Right hindlimb (tissue), 1 donor: Measurements from ENCODE around the gene GRWD1.

ENCODE experiments used
- DNase-seq: peaks from one replicate; pipeline ENCODE4 v3.0.0-alpha.2; 2018

GRWD1 gene

DNA sequence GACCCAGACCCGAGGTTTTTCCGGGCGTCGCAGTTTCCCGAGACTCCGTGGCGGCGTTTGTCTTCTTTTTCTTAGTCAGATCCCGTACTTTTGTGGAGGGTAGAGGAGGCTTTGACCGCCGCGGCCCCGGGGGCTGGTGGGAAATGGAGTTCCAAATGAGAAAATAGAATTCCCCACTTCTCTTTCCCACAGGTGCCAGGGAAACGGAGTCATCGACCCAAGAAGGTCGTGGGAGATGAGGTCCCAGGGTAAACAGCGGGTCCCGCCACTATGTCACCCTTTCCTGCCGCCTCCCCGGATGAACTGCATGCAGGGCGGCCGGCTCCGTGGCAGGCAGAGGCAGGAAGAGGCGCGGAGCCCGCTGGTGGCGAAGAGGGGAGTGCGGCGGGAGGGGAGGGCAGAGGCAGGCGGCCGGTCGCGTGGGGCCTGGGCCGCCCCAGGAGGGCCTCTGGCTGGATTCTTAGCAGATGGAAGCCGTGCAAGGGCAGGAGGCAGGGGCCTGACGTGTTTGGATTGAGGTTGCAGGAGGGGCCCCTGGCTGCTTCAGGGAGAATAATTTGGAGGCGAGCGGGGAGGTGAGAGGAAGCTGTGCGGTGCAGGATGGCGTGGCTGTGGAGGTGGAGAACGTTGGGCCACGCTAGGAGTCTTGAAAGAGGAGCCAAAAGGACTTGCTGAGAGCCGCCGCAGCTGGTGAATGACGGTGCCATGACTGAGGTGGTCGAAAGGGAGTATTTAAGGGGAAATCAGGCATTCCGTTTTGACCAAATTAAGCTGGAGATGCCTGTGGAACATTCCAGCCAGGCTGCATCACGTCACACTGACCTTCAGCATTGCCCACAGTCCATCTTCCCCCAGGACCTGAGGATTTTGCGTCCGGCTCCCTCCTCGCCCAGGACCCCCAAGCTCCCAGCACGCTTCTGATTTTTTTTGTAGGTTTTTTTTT lies 35.0 kb downstream of the GRWD1 start:
- peak; percentile 74 for DNase-seq

DNA sequence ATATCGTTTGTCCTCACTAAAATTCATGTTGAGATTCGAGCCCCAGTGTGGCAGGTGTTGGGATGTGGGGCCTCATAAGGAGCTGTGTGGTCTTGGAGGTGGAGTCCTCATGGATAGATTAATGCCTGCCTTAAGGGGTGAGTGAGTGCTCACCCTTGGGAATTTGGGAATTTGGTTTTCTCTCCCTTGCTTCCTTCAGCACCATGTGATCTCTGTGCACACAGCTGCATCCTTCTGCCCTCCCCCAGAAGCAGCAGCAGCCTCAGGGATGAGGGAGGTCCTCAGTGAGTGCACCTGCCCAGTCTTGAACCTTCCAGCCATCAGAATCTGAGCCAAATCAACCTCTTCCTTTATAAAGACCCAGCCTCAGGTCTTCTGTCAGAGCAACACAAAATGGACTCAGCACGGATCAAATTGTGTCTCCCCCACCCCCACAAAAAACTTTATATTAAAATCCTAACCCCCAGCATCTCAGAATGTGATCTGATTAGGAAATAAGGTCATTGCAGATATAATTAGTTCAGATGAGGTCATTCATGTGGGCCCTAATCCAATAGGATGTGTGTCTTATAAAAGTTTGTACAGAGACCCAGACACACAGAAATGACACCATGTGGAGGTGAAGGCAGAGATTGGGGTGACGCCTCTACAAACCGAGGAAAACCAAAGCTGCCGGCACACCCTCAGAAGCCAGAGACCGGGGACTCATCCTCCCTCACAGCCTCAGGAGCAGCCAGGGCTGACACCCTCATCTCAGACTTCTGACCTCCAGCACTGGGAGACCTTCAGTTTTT lies 36.3 kb downstream of the GRWD1 start:
- no peak for DNase-seq

DNA sequence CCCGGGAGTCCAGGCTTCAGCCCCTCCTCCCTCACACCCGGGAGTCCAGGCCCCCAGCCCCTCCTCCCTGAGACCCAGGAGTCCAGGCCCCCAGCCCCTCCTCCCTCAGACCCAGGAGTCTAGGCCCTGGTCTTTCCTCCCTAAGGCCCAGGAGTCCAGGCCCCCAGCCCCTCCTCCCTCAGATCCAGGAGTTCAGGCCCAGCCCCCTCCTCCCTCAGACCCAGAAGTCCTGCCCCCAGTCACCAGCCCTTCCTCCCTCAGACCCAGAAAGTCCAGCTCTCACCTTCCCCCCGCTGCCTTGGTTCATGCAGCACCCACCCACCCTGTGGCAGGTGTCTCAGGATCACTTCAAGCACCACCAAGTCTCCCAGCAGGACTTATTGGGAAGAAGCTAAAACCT lies 37.5 kb downstream of the GRWD1 start:
- no peak for DNase-seq

DNA sequence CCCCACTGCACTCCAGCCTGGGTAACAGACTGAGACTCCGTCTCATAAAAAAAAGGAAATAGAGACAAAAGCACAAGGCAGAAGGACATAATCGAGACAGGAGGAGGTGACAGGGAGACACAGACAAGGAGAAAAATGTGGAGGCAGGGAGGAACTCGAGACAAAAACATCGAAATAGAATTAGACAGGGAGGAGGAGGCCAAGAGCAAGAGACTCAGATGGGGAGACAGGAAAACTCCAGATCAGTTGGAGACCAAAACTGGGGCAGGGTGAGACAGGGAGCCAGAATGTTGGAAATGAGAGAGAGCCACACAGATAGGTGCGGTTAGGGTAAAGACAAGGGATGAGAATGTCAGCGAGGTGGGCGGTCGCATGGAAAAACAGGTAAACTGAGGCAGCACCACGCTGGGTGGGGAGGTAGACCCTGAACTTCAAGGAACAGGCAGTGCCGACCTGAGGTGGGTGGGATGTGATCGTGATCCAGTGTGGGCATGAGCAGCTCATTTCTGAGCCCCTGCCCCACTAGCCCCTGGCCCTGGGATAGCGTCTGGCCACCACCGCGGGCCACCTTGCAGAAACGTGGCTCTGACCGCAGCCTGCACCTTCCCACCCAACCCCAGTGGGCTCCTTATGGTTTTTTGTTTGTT lies 38.6 kb downstream of the GRWD1 start:
- DNase-seq: peak; percentile 8

DNA sequence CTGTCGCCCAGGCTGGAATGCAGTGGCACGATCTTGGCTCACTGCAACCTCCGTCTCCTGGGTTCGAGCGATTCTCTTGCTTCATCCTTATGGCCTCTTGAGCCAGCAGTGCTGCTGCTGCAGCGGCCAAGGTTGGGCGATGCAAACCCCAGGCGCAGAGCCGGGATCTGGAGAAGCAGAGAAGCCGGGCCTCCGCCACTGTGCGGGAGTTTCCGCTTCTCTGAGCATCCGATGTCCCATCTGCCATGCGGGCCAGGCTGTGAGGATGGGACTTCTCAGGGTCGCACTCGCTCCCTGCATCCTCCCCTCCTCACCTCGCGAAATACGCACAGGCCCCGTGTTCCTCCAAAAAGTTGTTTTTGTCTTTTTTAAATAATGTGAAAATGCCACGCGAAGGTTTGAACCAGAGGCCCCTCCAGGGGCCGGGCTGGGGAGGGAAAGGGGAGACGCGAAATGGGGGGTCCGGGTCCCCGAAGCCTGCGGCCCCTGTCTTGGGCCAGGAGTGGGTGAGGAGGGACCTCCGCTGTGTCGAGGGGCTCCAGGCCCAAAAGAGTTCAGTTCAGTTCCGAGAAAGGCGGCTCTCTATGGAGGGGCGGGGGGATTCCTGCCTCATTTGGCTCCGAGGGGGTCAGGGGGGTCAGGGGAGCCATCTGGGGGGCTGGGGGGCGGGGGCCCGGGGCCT lies 39.3 kb downstream of the GRWD1 start:
- DNase-seq: peak; percentile 17

DNA sequence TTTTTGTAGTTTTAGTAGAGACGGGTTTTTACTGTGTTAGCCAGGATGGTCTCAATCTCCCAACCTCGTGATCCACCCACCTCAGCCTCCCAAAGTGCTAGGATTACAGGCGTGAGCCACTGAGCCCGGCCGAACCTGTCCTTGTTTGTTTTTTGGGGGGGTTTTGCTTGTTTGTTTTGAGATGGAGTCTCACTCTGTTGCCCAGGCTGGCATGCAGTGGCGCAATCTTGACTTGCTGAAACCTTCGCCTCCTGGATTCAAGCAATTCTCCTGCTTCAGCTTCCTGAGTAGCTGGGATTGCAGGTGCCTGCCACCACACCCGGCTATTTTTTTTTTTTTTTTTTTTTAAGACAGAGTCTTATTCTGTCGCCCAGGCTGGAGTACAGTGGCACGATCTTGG lies 40.9 kb downstream of the GRWD1 start:
- DNase-seq: peak; percentile 9

DNA sequence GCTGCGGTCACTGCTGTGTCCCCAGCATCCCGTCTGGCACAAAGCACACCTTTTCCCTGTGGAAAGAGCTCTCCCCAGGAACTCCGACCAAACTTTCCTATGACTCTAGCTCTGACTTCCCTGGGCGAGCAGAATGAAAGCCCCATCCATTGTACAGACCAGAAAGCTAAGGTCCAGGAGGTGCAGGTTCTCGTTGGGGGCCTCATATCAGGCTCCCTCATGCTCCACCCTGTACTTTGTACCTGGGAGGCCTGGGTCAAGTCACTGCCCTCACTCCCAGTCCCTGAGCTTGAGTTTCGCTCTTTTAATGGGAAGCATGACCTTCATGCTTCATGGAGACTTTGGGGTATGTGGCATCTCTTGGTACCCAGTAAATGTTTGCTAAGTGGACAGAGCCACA lies 41.8 kb downstream of the GRWD1 start:
- peak; percentile 8 for DNase-seq

DNA sequence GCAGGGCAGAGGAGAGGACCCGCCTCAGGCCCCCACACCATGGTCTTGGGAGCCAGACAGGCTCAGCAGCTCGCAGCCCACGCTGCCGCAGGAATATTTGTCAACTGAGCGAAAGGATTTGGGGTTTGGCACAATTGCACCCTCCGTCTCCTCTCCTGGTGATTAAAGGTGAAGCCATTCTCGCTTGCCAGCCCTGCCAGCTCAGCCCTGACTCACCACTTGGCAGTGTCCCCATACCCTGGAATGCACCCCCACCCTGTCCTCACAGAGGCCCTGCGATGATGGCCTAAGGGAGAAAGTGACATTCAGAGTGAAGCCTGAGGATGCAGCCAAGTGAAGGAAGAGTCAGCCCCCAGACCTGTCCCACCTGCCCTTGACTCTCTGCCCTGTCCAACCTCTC lies 42.2 kb downstream of the GRWD1 start:
- peak; percentile 50 for DNase-seq

DNA sequence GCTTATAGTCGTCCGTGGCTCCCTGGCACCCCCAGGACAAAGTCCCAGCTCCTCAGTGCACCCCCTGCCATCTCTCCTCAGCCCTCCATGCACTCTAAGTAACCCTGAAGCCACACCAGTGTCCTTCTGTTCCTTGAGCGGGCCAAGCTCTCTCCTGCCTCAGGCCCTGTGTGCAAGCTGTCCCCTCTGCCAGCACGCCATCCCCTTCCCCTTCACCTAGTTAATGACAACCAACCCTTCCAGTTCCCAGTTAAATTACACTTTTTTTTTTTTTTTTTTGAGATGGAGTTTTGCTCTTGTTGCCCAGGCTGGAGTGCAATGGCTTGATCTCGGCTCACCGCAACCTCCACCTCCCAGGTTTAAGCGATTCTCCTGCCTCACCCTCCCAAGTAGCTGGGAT lies 42.7 kb downstream of the GRWD1 start:
- DNase-seq: peak; percentile 12

DNA sequence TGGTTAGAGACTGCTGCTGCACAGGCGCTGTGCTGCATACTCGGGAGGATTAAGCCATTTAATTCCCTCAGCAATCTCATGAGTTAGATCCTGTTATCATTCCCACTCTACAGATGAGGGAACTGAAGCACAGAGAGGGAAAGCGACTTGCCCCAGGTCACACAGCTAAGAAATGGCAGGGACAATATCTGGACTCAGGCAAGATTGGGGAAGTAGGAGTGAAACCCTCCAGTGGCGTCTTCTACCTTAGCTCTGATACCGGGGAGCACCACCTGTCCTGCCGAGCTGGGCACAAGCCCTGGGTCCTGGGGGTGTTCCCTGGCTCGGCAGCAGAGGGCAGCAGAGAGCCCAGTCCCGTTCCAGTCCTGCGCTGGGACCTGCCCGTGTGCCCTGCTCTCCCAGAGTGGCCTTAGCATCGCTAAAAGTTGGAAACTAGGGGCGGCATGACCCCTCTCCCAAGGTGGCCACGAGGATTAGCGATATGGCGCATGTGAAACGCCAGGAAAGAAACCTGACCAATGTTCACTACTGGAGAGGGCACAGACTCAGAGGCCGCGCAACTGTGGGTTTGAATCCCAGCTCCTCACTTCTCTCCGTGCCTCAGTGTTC lies 43.9 kb downstream of the GRWD1 start:
- peak; percentile 67 for DNase-seq

DNA sequence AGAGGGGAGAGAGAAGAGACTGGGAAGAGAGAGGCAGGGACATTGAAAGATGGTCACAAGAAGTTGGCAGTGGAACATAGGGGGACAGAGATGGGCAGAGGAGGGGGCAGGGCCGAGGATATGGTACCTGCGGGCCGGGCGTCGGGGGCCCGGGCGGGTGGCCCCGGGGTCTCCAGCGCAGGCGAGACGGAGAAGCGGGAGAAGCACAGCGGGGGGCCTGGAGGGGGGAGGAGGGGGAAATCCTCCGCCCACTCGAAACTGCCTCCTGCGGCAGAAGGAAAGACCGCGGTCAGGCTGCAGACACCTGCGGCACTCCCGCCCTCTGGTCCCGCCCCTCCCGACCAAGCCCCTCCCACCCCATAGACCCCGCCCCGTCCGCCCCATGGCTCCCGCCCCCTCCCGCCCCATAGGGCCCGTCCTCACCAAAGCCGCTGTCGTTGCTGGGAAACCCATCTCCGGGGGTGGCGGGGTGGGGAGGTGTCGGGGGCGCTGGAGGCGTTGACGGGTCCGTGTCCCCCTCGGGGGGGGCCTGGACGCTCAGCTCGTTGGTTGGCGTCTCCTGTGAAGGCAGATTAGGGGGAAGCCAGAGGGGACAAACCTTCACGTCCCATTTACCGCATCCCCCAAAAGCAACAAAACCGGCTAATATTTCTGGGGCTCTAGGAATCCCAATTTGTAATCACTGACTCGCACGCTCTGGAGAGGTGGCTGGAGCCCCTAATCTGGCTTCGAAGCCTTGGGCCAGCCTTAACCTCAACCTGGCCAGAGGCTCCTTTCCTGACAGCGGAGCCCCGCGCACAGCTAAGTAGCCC lies 45.4 kb downstream of the GRWD1 start:
- peak; percentile 55 for DNase-seq

DNA sequence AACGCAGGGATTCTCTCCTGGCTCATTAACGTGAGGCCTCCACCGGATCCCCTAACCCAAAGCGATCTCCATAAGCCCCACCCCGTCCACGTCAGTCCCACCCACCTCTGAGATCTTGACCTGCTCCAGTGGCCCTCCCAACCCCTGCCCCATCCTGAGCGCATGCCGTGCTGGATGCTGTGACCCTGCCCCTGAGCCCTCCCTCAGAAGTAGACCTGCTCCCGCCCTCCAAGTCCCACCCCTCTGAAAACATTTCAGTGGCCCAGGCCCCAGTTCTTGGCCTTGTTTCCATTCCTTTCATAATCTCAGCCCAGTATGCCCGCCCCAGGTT lies 46.0 kb downstream of the GRWD1 start:
- DNase-seq: peak; percentile 25

DNA sequence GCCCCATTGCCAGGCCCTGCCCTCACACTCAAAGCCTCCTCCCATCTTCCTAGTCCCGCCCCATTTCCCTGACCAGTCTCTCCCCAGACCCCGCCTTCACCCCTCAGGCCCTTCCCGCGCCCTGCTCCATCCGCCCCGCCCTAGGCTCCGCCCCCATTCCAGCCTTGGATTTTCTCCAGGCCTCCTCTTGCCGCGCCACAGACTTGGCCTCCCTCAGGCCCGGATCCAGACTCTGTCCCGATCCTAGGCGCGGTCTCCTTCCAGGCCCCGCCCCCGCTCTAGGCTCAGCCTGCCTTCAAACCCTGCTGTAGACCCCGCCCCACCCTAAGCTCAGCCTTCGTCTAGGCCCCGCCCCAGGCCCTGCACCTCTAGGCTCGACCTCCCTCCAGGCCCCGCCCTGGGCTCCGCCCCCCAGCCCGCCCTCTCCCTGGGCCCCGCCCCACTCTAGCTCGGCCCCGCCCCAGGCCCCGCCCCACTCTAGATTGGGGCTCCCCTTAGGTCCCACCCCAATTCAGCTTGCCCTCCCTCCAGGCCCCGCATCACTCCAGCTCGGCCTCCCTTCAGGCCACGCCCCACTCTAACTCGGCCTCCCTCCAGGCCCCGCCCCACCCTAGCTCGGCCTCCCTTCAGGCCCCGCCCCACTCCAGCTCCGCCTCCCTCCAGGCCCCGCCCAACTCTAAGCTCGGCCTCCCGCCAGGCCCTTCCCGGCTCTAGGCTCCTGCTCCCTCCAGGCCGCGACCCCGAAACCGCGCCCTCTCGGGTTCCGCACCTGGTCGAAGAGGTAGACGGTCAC lies 47.3 kb downstream of the GRWD1 start:
- DNase-seq: peak; percentile 94

DNA sequence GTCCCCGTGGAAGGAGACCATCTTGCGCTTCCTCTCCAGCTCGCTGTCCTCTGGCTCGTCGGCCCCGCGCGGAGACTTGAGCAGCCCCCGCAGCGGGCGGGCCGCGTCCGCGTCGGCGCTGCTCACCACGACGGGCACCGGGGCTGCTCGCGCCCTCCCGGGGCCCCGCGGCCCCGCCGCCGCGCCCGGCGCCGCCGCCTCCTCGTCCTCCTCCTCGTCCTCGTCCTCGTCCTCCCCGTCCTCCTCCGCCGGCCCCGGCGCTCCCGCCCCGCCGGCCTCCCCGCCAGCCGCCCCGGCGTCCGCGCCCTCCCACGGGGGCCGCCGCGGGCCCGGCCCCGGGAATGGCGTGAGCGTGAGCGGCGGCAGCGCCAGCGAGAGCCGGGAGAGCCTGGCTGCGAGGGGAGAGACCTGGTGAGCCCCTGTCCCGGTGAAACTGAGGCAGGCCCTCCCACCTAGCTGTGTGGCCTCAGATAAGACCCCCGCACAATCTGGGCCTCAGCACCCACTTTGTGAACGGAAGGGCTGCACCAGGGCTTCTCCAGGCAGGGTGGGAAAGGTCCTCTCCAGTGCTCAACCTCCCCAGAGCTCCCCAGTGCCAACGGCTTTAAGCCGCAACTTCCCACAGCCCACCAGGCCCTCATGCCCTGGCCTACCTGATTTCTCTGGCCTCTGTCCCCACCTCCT lies 48.1 kb downstream of the GRWD1 start:
- DNase-seq: peak; percentile 24

DNA sequence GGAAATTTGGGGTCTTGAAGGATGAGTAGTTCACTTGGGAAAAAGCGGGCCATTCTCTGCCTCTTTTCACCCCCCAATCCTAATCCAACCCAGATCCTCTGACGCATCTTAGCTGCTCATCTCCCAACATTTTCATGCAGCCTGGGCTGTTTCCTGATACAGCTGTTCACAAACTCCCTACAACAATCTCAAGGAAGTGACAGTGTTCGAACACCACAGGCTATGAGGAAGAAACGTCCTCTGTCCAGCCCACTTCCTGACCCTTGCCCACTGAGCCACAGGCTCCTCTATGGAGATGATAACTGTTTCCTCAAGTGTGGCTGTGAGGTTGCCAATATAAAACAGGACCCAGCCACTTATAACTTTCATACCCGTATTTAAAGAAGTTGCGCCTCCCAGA lies 49.6 kb downstream of the GRWD1 start:
- DNase-seq: peak; percentile 12

DNA sequence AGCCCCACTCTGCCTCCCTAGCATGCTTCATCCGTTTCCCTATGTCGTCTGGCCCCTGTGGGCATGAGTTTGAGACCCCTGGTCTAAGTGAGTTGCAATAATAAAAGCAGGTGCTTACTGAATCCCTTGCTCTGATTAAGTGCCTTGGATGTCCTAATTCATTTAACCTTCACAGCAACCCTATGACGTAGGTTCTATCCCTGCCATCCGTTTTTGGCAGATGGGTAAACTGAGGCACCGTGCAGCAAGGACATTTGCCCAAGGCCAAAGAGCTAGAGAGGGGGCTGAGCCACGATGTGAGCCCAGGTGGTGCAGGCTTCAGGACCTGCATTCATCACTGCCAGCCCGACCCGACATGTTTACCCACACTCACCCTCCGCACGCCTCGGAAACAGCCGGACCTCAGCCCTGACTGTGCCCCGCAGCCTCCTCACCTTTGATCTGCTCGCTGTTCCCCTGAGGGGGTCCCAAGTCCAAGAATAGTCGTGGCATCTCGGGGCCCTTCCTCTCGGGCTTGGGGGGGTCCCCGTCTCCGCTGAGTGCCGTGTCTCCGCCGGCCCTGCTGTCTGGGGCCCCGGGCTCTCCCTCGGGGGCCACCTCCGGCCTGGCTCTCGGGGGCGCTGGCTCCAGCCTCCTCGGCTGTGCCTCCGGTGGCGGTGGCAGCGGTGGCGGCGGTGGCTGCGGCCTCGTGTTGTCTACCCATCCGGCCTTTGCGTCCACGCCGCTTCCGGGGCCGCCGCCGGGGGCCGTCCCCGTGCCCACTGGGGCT lies 51.4 kb downstream of the GRWD1 start:
- no peak for DNase-seq

DNA sequence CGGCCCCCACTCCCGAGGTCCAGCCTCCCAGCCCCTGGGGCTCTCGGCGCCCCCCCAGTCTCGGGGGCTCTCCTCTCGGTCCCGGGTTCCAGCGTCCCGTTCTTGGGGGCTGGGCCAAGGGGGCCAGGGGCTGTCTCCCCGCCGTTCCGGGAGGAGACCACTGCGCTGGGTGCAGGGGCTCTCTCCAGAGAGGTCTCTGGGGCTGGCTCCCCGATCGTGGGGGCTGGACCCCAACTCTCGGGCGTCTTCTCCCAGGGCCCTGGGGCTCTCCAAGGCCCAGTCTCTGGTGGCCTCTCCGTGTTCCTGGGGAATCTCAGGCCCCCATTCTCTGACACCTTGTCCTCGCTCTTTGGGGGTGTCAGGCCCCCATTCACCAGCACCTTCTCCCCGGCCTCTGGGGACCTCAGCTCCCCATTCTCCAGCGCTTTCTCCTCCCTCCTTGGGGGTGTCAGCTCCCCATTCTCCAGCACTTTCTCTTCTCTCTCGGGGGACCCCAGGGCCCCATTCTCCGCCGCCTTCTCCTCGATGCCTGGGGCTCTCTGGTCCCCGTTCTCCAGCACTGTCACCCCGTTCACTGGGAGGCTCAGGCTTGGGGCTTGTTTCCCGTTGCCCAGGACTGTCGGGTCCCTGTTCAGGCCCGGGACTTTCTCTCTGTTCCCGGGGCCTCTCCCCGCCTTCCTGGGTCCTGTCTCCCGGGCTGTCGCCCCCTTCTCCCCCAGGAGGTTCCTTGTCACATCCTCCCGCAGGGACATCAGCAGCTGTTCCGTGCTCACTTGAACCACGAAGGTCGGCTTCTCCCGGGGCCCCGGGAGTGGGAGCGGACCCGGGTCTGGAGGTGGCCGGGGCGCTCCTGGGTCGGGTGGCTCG lies 52.2 kb downstream of the GRWD1 start:
- no peak for DNase-seq

DNA sequence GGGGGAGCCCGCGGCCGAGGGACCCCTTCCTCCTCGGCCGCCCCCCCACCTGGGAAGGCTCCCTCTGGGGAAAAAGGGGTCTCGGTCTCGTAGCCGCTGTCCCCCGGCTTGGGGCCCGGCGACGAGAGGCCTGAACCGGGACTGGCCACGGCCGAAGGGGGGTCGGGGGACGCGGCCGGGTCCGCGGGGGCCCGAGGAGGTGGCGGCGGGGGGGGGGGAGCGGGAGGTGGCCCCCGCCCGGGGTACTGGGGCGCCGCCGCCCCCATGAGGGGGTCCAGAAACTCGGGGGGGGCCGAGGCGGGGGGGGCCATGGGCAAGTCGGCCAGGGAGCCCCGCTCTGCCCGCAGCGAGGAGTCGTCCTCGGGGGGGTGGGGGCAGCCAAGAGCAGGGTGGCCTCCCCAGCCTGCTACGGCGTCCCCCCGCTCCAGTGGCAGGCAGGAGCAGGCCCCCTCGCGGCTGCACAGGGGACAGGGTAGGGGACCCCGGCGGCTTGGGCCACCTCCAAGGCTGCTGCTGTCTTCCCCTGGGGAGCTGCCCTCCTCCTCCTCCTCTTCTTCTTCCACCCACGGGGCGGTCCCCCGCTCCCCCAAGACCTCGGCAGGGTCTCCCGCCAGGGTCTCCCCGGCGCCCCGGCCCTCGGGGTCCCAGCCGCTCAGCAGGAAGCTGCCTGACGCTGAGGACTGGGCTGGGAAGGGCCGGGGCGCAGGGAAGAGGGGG lies 53.0 kb downstream of the GRWD1 start:
- DNase-seq: no peak
